HepG2 (cell line): Measurements from ENCODE around the gene PCIF1. TPM values are rescaled to one million over a fixed set of nuclear protein-coding genes. Genes with fewer than 3 reads are reported as not detected.
A peak's percentile ranks its signal among the peaks of the same experiment; 100 is the strongest.

Source experiments
- CREM ChIP-seq, 2 experiments: sonication (generic) in 1 of 2; formaldehyde crosslinking in 1 of 2; IDR thresholded peaks; 2 replicates each; pipeline versions ENCODE4 v1.4.0 to v1.6.1; 2016 to 2020; ENCODE audit warnings: antibody characterized with exemption in 1 of 2, mild to moderate bottlenecking in 1 of 2, missing genetic modification reagents in 1 of 2
- DPF2 ChIP-seq: sonication (generic); formaldehyde crosslinking; IDR thresholded peaks from 2 replicates; pipeline ENCODE4 v1.4.0; 2020; ENCODE audit warnings: mild to moderate bottlenecking, low read depth, missing genetic modification reagents, borderline replicate concordance
- HIVEP1 ChIP-seq: sonication (generic); formaldehyde crosslinking; IDR thresholded peaks from 2 replicates; pipeline ENCODE4 v1.4.0; 2020; ENCODE audit warnings: mild to moderate bottlenecking, missing genetic modification reagents
- HMG20B ChIP-seq: conservative IDR thresholded peaks from 2 replicates; pipeline ENCODE4 v1.6.1; 2016; ENCODE audit warnings: missing genetic modification reagents, missing compliant biosample characterization
- KLF16 ChIP-seq, 2 experiments: sonication (generic) in 1 of 2; formaldehyde crosslinking in 1 of 2; IDR thresholded peaks; 2 replicates each; pipeline versions ENCODE4 v1.6.1 to v1.8.0; 2016 to 2023; ENCODE audit warnings: missing genetic modification reagents in 2 of 2, missing compliant biosample characterization in 1 of 2
- MXD1 ChIP-seq: sonication (generic); formaldehyde crosslinking; IDR thresholded peaks from 2 replicates; pipeline ENCODE4 v1.4.0; 2020; ENCODE audit warnings: mild to moderate bottlenecking, missing genetic modification reagents
- PCBP2 ChIP-seq: fragments of 200-400 bp; formaldehyde crosslinking; optimal IDR thresholded peaks from 2 replicates; pipeline ENCODE3; 2018; ENCODE audit warnings: low read length, low read depth; ENCODE audit not compliant: poor library complexity, severe bottlenecking
- TBX3 ChIP-seq: fragments of 450-650 bp; IDR thresholded peaks from 2 replicates; pipeline ENCODE4 v1.6.1; 2017; ENCODE audit warnings: antibody characterized with exemption, mild to moderate bottlenecking, inconsistent platforms, borderline replicate concordance
- ZBTB21 ChIP-seq: sonication (generic); formaldehyde crosslinking; IDR thresholded peaks from 2 replicates; pipeline ENCODE4 v1.4.0; 2020; ENCODE audit warnings: missing genetic modification reagents
- ZKSCAN1 ChIP-seq: fragments of 150-350 bp; IDR thresholded peaks from 2 replicates; pipeline ENCODE4 v1.6.1; 2014; ENCODE audit warnings: low read length
- ZNF18 ChIP-seq: sonication (generic); formaldehyde crosslinking; IDR thresholded peaks from 2 replicates; pipeline ENCODE4 v1.8.0; 2022; ENCODE audit warnings: mild to moderate bottlenecking, missing genetic modification reagents; ENCODE audit not compliant: insufficient replicate concordance
- ZNF441 ChIP-seq: sonication (generic); formaldehyde crosslinking; IDR thresholded peaks from 2 replicates; pipeline ENCODE4 v1.7.0; 2021; ENCODE audit warnings: missing genetic modification reagents, borderline replicate concordance
- ZNF563 ChIP-seq: sonication (generic); formaldehyde crosslinking; IDR thresholded peaks from 2 replicates; pipeline ENCODE4 v1.8.0; 2022; ENCODE audit warnings: mild to moderate bottlenecking, moderate library complexity, missing genetic modification reagents
- ZNF776 ChIP-seq: sonication (generic); formaldehyde crosslinking; IDR thresholded peaks from 2 replicates; pipeline ENCODE4 v1.4.0; 2020; ENCODE audit warnings: mild to moderate bottlenecking, missing genetic modification reagents
- ZNF839 ChIP-seq: sonication (generic); formaldehyde crosslinking; IDR thresholded peaks from 2 replicates; pipeline ENCODE4 v1.4.0; 2020; ENCODE audit warnings: missing genetic modification reagents, mild to moderate bottlenecking, borderline replicate concordance
- ZNF883 ChIP-seq: sonication (generic); formaldehyde crosslinking; IDR thresholded peaks from 2 replicates; pipeline ENCODE4 v1.5.1; 2020; ENCODE audit warnings: mild to moderate bottlenecking, missing genetic modification reagents; ENCODE audit errors: not compliant biosample characterization
- polyA plus RNA-seq, 8 experiments: library from polyadenylated mRNA; depleted of rRNA in 3 of 8; stranded (reverse) in 7 of 8; unstranded in 1 of 8; fragments of >200 nt; fragmentation: Illumina TruSeq in 4 of 8; extraction: Trizol in 4 of 8; gene quantifications; 2 replicates each; pipeline versions ENCODE4 v1.2.1 to v1.2.3, GENCODE V29; 2011 to 2016; ENCODE audit warnings: low read depth in 4 of 8, missing spikeins in 1 of 8, mixed read lengths in 1 of 8; ENCODE audit not compliant: insufficient read depth in 1 of 8
- total RNA-seq, 5 experiments: library from RNA; depleted of rRNA; stranded (reverse); fragments of >200 nt; fragmentation: Illumina TruSeq; extraction: Trizol; gene quantifications; 2 replicates each; pipeline ENCODE4 v1.2.3, GENCODE V29; 2016; ENCODE audit warnings: low read depth in 1 of 5
- TF ChIP-seq, protein P1 (sequence below): sonication (generic); formaldehyde crosslinking; IDR thresholded peaks from 2 replicates; pipeline ENCODE4 v1.4.0; 2020; ENCODE audit warnings: mild to moderate bottlenecking, missing genetic modification reagents
- TF ChIP-seq, protein P2 (sequence below): IDR thresholded peaks from 2 replicates; pipeline ENCODE4 v1.6.1; 2018; ENCODE audit warnings: missing genetic modification reagents, mild to moderate bottlenecking, missing compliant biosample characterization
- TF ChIP-seq, protein P3 (sequence below): sonication (generic); formaldehyde crosslinking; IDR thresholded peaks from 2 replicates; pipeline ENCODE4 v1.8.1; 2023; ENCODE audit warnings: mild to moderate bottlenecking, moderate library complexity, missing genetic modification reagents

PCIF1 gene
- total and polyA plus RNA-seq, 2 of the 13 experiments (the other 11 are each of a cell fraction or from before 2014, with no cell fraction given): 20.9 to 24.4 TPM

DNA sequence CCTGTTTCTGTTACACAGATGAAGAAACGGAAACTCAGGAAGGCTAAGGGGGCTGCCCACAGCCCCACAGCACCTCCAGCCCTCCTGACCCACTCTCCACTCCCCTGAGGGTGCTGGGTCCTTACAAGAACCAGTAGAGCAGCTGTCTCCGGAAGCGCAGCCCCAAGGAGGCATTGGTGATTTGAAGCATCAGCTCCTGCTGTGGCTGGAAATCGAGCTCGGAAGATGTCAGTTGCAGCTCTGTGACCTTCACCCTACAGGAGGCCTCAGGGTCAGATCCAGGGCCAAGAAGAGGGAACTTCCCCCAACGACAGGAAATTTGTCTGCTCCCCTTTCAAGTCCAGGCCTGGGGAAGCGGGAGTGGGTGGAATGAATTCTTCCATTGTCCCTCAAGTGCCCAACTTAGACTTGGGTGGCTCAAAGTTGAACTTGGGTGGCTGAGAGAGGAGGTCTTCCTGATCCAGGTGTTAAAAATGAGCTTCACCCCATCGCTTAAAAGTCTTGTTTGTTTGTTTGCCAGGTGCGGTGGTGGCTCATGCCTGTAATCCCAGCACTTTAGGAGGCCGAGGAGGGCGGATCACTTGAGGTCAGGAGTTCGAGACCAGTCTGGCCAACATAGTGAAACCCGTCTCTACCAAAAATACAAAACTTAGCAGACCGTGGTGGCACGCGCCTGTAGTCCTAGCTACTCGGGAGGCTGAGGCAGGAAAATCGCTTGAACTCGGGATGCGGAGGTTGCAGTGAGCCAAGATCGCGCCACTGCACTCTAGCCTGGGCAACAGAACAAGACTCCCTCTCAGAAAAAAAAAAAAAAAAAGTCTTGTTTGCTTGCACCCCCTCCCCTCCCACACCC is 24.4 kb upstream of the PCIF1 start (continued):
- TF ChIP-seq ZNF18 (no peak), ZNF883 (CRISPR knock-in tag) (no peak), ZNF441 (CRISPR knock-in tag) (peak; percentile 18; the same call in 1 of the 2 replicates), KLF16 (CRISPR knock-in tag; IDR thresholded peaks at IDR 0.05) (no peak; a peak in 1 of 4 replicates), TBX3 (no peak), MXD1 (CRISPR knock-in tag) (no peak), ZBTB21 (no peak), HMG20B (CRISPR knock-in tag) (0 out of 2 replicates have a peak, but pooled peaks have one; percentile 32), ZKSCAN1 (no peak), HIVEP1 (CRISPR knock-in tag) (no peak; the same call in 1 of the 2 replicates), ZNF839 (CRISPR knock-in tag) (no peak), ZNF776 (CRISPR knock-in tag) (0 out of 2 replicates have a peak, but pooled peaks have one; percentile 20), DPF2 (CRISPR knock-in tag) (peak; percentile 75; the same call in 1 of the 2 replicates), PCBP2 (no peak), CREM (IDR thresholded peaks at IDR 0.05) (peak; percentile 35; the same call in 1 of the 2 replicates), CREM (CRISPR knock-in tag; IDR thresholded peaks at IDR 0.05) (no peak), ZNF563 (peak; percentile 36; the same call in 1 of the 2 replicates)
- TF ChIP-seq, protein P1, sequence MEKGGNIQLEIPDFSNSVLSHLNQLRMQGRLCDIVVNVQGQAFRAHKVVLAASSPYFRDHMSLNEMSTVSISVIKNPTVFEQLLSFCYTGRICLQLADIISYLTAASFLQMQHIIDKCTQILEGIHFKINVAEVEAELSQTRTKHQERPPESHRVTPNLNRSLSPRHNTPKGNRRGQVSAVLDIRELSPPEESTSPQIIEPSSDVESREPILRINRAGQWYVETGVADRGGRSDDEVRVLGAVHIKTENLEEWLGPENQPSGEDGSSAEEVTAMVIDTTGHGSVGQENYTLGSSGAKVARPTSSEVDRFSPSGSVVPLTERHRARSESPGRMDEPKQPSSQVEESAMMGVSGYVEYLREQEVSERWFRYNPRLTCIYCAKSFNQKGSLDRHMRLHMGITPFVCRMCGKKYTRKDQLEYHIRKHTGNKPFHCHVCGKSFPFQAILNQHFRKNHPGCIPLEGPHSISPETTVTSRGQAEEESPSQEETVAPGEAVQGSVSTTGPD (CRISPR knock-in tag): peak; percentile 44; the same call in 1 of the 2 replicates
- TF ChIP-seq, protein P2, sequence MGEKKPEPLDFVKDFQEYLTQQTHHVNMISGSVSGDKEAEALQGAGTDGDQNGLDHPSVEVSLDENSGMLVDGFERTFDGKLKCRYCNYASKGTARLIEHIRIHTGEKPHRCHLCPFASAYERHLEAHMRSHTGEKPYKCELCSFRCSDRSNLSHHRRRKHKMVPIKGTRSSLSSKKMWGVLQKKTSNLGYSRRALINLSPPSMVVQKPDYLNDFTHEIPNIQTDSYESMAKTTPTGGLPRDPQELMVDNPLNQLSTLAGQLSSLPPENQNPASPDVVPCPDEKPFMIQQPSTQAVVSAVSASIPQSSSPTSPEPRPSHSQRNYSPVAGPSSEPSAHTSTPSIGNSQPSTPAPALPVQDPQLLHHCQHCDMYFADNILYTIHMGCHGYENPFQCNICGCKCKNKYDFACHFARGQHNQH: no peak
- TF ChIP-seq, protein P3, sequence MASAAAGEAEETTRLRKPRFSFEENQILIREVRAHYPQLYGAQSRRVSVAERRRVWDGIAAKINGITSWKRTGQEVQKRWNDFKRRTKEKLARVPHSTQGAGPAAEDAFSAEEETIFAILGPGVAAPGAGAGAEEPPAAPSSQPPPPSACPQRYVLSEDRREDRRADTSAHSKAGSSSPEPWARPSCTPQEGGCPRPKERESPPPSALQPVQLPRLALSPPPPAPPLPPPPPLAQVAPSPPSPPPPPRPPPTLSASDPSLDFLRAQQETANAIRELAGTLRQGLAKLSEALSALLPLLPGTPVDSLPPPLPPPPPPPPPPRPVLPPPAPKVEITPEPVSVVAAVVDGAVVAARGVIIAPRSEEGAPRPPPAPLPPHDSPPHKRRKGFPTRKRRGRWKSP (CRISPR knock-in tag): no peak; the same call in 1 of the 2 replicates
